GM12892 (cell line): Measurements from ENCODE around the gene MKRN2OS.

ENCODE experiments used
- POLR2A ChIP-seq: IDR thresholded peaks from 2 replicates; pipeline ENCODE4 v1.6.1; 2011; ENCODE audit warnings: low read depth, low read length, control low read depth
- POLR2AphosphoS5 ChIP-seq: IDR thresholded peaks from 2 replicates; pipeline ENCODE4 v1.6.1; 2011; ENCODE audit warnings: low read depth, low read length, control low read depth
- TAF1 ChIP-seq: IDR thresholded peaks from 2 replicates; pipeline ENCODE4 v1.6.1; 2011; ENCODE audit warnings: low read depth, mild to moderate bottlenecking, control low read depth, low read length, borderline replicate concordance

GRCh38 chr3:12518261-12519028 lies 26.9 kb downstream of the MKRN2OS start:
- TF ChIP-seq POLR2AphosphoS5, result no peak
- no peak for TF ChIP-seq POLR2A
- no peak for TF ChIP-seq TAF1
